ENCODE measurements around the gene BAIAP2. TPM values are rescaled to one million over a fixed set of nuclear protein-coding genes. Genes with fewer than 3 reads are reported as not detected.

Gene BAIAP2
- total and polyA plus RNA-seq, 2 of the 13 experiments (the other 11 are each of a cell fraction or from before 2014, with no cell fraction given) = 22.5 to 24.0 TPM

DNA sequence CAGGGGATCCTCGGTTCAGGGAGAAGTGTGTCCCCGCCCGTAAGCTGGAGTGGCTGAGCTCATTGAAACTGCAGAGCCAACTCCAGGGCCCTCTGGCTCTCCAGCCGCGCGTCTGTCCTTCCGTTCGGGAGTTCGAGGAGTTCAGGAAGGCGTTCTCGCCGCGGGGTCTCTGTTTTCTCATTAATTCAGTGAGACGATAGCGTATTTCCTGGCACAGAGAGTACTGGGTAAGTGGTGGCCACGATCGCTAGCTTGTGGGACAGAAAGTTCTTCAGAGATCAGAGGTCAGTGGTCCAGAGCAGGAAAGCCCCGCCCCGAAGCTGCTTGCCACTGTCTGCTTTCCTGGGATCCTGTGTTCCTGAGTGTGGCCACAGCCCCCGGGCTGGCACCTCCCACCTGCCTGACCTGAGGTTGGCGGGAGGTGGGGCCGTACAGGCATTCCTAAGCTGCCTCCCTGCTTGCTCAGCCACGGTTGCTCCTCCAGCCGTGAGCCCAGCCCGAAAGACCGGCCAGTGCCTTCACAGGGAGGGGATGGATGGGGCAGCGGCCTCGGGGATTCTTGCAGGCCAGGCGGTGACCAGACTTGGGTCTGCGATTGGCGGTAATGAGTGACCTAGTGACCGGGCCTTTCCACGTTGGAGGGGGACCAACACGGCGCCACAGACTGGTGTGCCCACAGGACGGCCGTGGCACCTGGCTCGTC is 8.9 kb downstream of the BAIAP2 start (continued):
- TF ChIP-seq GLI4 (CRISPR knock-in tag; IDR thresholded peaks at IDR 0.05; ENCODE audit: borderline replicate concordance) (no peak), ONECUT2 (CRISPR knock-in tag; IDR thresholded peaks at IDR 0.05) (no peak), RFX1 (IDR thresholded peaks at IDR 0.05) (no peak), ZNF263 (CRISPR knock-in tag; IDR thresholded peaks at IDR 0.05) (no peak), RERE (CRISPR knock-in tag; IDR thresholded peaks at IDR 0.05; ENCODE audit: low read depth) (no peak), AHDC1 (CRISPR knock-in tag; IDR thresholded peaks at IDR 0.05; ENCODE audit: borderline replicate concordance) (no peak), JUN (CRISPR knock-in tag; IDR thresholded peaks at IDR 0.05) (no peak), NKX3-1 (CRISPR knock-in tag; IDR thresholded peaks at IDR 0.05) (no peak; the same call in 1 of the 2 replicates), MNT (IDR thresholded peaks at IDR 0.05) (no peak), CCDC6 (CRISPR knock-in tag; IDR thresholded peaks at IDR 0.05) (peak; percentile 78; the same call in 1 of the 2 replicates), ZNF18 (CRISPR knock-in tag; IDR thresholded peaks at IDR 0.05; ENCODE audit: insufficient replicate concordance) (no peak), BRD4 (CRISPR knock-in tag; IDR thresholded peaks at IDR 0.05) (no peak)
- TF ChIP-seq, protein P1, sequence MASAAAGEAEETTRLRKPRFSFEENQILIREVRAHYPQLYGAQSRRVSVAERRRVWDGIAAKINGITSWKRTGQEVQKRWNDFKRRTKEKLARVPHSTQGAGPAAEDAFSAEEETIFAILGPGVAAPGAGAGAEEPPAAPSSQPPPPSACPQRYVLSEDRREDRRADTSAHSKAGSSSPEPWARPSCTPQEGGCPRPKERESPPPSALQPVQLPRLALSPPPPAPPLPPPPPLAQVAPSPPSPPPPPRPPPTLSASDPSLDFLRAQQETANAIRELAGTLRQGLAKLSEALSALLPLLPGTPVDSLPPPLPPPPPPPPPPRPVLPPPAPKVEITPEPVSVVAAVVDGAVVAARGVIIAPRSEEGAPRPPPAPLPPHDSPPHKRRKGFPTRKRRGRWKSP (CRISPR knock-in tag; IDR thresholded peaks at IDR 0.05) = 0 out of 2 replicates have a peak, but pooled peaks have one; percentile 49
